Ovary (tissue), 9 donors: ENCODE results near the gene OGFRL1. TPM values are rescaled to one million over a fixed set of nuclear protein-coding genes. Genes with fewer than 3 reads are reported as not detected.
"Not testable (repeated sequence)": the region's sequence is repeated elsewhere in the genome, so short reads cannot be mapped to it uniquely, and the experiment has no call there.

Experiments
- DNase-seq, 5 donors: peaks; one replicate each; pipeline ENCODE4 v3.0.0-alpha.2; 2019 to 2020
- H3K27ac ChIP-seq, 2 donors: fragments of 200-600 bp; one replicate each; pipeline versions ENCODE4 v1.5.1 to v1.8.0; 2019 to 2022
- H3K27me3 ChIP-seq: fragments of 200-600 bp; one replicate; pipeline ENCODE4 v1.8.0; 2022
- H3K36me3 ChIP-seq: fragments of 200-600 bp; sonication (generic); one replicate; pipeline ENCODE4 v1.5.1; 2019
- H3K4me1 ChIP-seq: one replicate; pipeline ENCODE4 v1.8.1; 2013; ENCODE audit warnings: mild to moderate bottlenecking, moderate library complexity; ENCODE audit not compliant: insufficient read depth
- H3K4me3 ChIP-seq: fragments of 200-600 bp; sonication (generic); one replicate; pipeline ENCODE4 v1.5.1; 2017
- H3K9me3 ChIP-seq, 2 donors: fragments of 200-600 bp in 1 of 2; sonication (generic) in 1 of 2; one replicate each; pipeline versions ENCODE4 v1.5.1 to v1.8.1; 2013 to 2019; ENCODE audit warnings: mild to moderate bottlenecking in 1 of 2, moderate library complexity in 1 of 2
- EP300 ChIP-seq: sonication (generic); formaldehyde crosslinking; IDR thresholded peaks from one replicate; pipeline ENCODE4 v1.6.1; 2017; ENCODE audit warnings: antibody characterized with exemption
- POLR2A ChIP-seq: fragments of 450-650 bp; IDR thresholded peaks from one replicate; pipeline ENCODE4 v1.6.1; 2017; ENCODE audit warnings: antibody characterized with exemption, mild to moderate bottlenecking, moderate library complexity
- WGBS, 3 donors: extraction: QIAGEN DNeasy Blood & Tissue Kit in 1 of 3; methylation state at CpG; one replicate each; pipeline versions ENCODE4 v1.1.5 to v1.1.7; 2013 to 2017; 5-methylcytosine and 5-hydroxymethylcytosine counted together
- intact Hi-C, 4 donors: fragments of 100-400 bp; cut with DNase I; formaldehyde crosslinking; loops; one replicate each; pipeline versions ENCODE4 v1.11.0 to v1.15.1; 2022 to 2023
- polyA plus RNA-seq, 2 donors: library from polyadenylated mRNA; stranded (reverse); fragments of 200-250 nt in 1 of 2; fragments of 350-450 nt in 1 of 2; fragmentation: Illumina TruSeq in 1 of 2; extraction: RNeasy Lipid Tissue Mini Kit (QIAGEN cat#74804) in 1 of 2; gene quantifications; one replicate each; pipeline ENCODE4 v1.2.3, GENCODE V29; 2013 to 2014
- total RNA-seq, 7 donors: library from RNA; depleted of rRNA in 2 of 7; stranded (reverse); fragments of >200 nt in 2 of 7; fragmentation: NEBNext Ultra II Directional in 3 of 7; extraction: Animal tissue kit (Norgen Biotek cat#: 25700) in 3 of 7; gene quantifications; one replicate each; pipeline versions ENCODE4 v1.1.0 to v1.2.4, GENCODE V29; 2016 to 2023
- TF ChIP-seq, protein P1 (sequence below), 3 donors: fragments of 450-650 bp in 2 of 3; fragments of 200-600 bp in 1 of 3; IDR thresholded peaks; one replicate each; pipeline versions ENCODE4 v1.5.1 to v1.8.0; 2016 to 2022; ENCODE audit warnings: antibody characterized with exemption in 3 of 3, mild to moderate bottlenecking in 1 of 3
- donor health status: DM: no; HTN: no; CAD: no; lungs with moderate emphysema.
- donor health status: DM: no; HTN: no; CAD: no.
- donor health status: Bipolar disorder and iron deficiency.
- donor health status: DM: yes; HTN: yes; CAD: no.
- donor health status: DM: no; HTN: no; CAD: no.
- donor health status: DM: yes; HTN: yes; CAD: no.

The OGFRL1 gene
- total and polyA plus RNA-seq, 9 donors, result 3.0 to 16.1 (median 9.0) TPM

DNA sequence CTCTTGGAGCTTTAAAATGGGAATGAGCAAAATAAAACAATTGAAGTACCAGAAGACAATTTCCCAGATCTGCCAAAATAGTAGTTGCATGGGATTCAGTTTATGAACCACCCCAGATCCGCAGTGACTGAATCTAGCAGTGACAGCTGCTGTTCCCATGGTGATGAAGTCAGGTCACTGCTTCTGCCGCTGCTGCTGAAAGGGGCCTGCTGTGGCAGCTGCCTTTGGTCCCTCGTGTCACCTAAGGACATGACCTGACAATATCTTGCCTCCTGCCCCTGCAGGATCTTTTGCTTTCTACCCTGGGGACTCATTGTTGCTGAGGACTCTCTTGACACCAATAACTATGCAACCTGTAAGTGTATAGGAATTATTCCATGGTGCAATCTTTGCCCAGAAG lies 34.3 kb upstream of the OGFRL1 start:
- H3K4me3 ChIP-seq, result no peak overlapping the region
- DNase-seq, result no peak
- no peaks in the 10 kb centered on the region for H3K27me3 ChIP-seq
- H3K9me3 ChIP-seq, result no peaks in the 10 kb centered on the region
- 40 to 45% (median 44%) methylated on average over 3 of the region's 3 CpGs for WGBS, 3 donors
- TF ChIP-seq EP300 (no peak), POLR2A (no peak)
- TF ChIP-seq, protein P1, sequence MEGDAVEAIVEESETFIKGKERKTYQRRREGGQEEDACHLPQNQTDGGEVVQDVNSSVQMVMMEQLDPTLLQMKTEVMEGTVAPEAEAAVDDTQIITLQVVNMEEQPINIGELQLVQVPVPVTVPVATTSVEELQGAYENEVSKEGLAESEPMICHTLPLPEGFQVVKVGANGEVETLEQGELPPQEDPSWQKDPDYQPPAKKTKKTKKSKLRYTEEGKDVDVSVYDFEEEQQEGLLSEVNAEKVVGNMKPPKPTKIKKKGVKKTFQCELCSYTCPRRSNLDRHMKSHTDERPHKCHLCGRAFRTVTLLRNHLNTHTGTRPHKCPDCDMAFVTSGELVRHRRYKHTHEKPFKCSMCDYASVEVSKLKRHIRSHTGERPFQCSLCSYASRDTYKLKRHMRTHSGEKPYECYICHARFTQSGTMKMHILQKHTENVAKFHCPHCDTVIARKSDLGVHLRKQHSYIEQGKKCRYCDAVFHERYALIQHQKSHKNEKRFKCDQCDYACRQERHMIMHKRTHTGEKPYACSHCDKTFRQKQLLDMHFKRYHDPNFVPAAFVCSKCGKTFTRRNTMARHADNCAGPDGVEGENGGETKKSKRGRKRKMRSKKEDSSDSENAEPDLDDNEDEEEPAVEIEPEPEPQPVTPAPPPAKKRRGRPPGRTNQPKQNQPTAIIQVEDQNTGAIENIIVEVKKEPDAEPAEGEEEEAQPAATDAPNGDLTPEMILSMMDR (IDR thresholded peaks at IDR 0.05), result no peak
- H3K27ac ChIP-seq, result no peak overlapping the region
- intact Hi-C loops, result no loop called here
- no peaks in the 10 kb centered on the region for H3K4me1 ChIP-seq
- no peaks in the 10 kb centered on the region for H3K36me3 ChIP-seq

DNA sequence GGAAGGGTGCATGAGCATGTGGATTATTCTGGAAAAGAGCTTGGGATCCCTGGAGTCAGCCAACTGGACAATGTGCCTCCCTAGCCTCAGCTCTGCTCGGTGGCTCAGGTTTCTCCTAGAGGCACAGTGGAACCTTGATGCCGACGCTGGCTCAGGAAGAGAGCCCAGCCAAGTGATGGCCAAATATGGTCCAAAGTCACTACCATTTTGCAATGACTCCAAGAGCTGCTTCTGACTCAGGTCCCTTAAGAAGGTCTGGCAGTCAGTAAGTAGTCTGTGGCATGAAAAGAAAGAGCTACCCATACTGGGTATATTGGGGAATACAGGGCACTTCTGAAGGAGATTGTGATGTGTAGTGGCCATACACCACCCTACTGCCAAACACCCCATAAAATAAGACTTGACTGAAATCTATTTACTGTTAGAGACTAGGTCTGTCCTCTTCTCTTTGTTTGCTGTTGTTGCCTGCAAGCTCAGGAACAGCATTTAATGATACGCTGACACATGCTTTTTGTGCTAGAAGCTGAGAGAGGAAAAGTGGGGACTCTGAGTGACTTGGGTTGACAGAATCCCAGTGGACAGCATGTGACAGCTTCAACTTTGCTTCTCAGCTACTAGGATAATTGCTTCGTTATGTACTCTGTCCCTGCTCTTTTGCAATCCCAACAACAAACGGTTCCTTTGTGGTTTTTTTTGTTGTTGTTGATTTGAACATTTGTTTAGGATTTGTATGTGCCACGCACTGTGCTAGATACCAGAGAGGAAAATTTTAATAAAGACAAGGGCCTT lies 30.3 kb upstream of the OGFRL1 start:
- Histone ChIP-seq H3K4me3 (no peak overlapping the region), H3K27me3 (no peaks in the 10 kb centered on the region), H3K4me1 (no peaks in the 10 kb centered on the region), H3K9me3 (no peaks in the 10 kb centered on the region), H3K36me3 (no peaks in the 10 kb centered on the region), H3K27ac (no peak overlapping the region)
- WGBS, 3 donors, result 86 to 90% (median 86%) methylated on average over 7 of the region's 7 CpGs
- DNase-seq, result no peak
- intact Hi-C loops, result no loop called here
- no peak for TF ChIP-seq EP300
- no peak for TF ChIP-seq POLR2A
- TF ChIP-seq, protein P1 (IDR thresholded peaks at IDR 0.05), result no peak

DNA sequence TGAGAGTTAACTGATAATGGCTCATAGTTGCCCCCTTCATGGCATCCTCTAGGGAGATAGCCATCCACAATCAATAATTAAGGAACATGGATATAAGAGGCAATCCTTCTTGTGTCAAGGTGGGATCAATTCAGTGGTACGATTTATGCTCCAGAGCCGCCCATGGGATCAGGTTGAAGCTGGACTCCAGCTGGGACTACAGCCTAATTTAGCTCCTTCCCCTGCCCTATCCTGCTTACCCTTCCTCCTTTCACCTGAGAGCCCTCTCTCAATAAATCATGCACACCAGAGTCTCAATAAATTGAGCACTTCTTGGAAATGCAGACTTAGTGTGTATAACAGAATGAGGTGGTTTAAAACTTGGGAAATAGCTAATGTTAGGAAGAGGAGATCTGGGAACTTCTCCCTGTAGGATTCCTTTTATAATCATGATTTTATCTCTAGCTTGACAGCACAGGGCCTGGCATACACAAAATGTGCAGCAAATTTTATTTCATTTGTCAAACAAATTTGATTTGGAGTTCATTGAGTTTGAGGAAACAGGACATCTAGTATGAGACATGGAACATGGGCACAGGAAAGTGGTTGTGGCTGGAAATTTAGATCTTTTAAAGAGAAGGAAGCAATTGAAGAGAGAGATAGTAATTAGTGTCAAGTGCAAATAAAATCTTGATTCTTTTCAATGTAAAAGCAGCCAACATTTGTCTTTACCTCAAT lies 28.6 kb upstream of the OGFRL1 start:
- 75 to 82% (median 82%) methylated on average over 2 of the region's 2 CpGs for WGBS, 3 donors
- Histone ChIP-seq H3K4me3 (no peak overlapping the region), H3K4me1 (no peaks in the 10 kb centered on the region), H3K27ac (no peak overlapping the region), H3K27me3 (no peaks in the 10 kb centered on the region), H3K9me3 (no peaks in the 10 kb centered on the region), H3K36me3 (no peaks in the 10 kb centered on the region)
- TF ChIP-seq EP300, result no peak
- no peak for TF ChIP-seq POLR2A
- TF ChIP-seq, protein P1 (IDR thresholded peaks at IDR 0.05), result no peak
- no peak for DNase-seq
- intact Hi-C loops, result no loop called here

DNA sequence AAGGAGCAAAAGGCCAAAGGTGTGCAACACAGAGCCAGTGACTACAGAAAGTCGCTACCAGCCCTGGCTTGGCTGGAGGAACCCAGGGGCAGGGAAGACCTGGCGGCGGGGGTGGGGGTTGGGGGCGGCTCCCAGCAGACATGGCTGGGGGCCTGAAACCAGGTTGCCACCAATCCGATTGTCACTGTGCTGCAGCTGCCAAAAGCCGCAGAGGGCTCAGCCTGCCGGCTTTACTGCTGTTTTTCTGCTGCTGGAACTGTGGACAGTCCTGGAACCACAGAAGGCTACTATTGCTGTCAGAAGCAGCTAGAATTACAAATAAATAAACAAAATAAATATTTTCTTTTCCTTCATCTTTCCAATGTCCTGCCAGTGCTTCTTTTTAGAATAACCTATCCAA lies 25.7 kb upstream of the OGFRL1 start:
- TF ChIP-seq EP300, result no peak
- TF ChIP-seq, protein P1 (IDR thresholded peaks at IDR 0.05), result no peak
- no peak for TF ChIP-seq POLR2A
- 39 to 51% (median 46%) methylated on average over 7 of the region's 7 CpGs for WGBS, 3 donors
- DNase-seq, result no peak
- Histone ChIP-seq H3K9me3 (no peaks in the 10 kb centered on the region), H3K36me3 (no peaks in the 10 kb centered on the region), H3K27ac (no peak overlapping the region), H3K4me3 (no peak overlapping the region), H3K27me3 (no peaks in the 10 kb centered on the region), H3K4me1 (no peaks in the 10 kb centered on the region)
- intact Hi-C loops, result no loop called here

GRCh38 chr6:71266392-71266791 lies 22.2 kb upstream of the OGFRL1 start:
- 90 to 98% (median 94%) methylated on average over 10 to 22 of the region's 24 CpGs for WGBS, 3 donors
- not testable (repeated sequence) for DNase-seq, H3K4me3 ChIP-seq

More at GRCh38 chr6:71266392-71266791, 22.2 kb upstream of the OGFRL1 start:
- H3K36me3 ChIP-seq, intact Hi-C loops, H3K4me1 ChIP-seq, H3K27me3 ChIP-seq, H3K9me3 ChIP-seq, H3K27ac ChIP-seq: not testable (repeated sequence)
